Esophagus mucosa (tissue), 1 donor: Measurements from ENCODE around the gene MAML1. TPM values are rescaled to one million over a fixed set of nuclear protein-coding genes. Genes with fewer than 3 reads are reported as not detected.
"Not testable (repeated sequence)": the region's sequence is repeated elsewhere in the genome, so short reads cannot be mapped to it uniquely, and the experiment has no call there.

Experiments
- ATAC-seq: fragments of 200-7000 bp; cut with Tn5 transposase; one replicate; pipeline ENCODE4 v1.9.1; 2020
- total RNA-seq: library from RNA; stranded (reverse); gene quantifications from one replicate; pipeline ENCODE4 v1.2.4, GENCODE V29; 2023
- donor health status: DM: yes; HTN: yes; CAD: no.

The MAML1 gene
- total RNA-seq, 1 donor from 2014 or later = 15.4 TPM

- no peak for ATAC-seq
These were observed 35.0 kb downstream of the MAML1 start for GRCh38 chr5:179767496-179768100.

GRCh38 chr5:179768326-179769085 is 35.9 kb downstream of the MAML1 start:
- ATAC-seq = peak; percentile 42

- no peak for ATAC-seq
These were observed 36.6 kb downstream of the MAML1 start for GRCh38 chr5:179769271-179769670.

- no peak for ATAC-seq
These were observed 37.2 kb downstream of the MAML1 start for GRCh38 chr5:179769796-179770195.

- no peak for ATAC-seq
These were observed 38.8 kb downstream of the MAML1 start for GRCh38 chr5:179771311-179771895.

GRCh38 chr5:179772351-179772750 is 39.7 kb downstream of the MAML1 start:
- ATAC-seq = no peak

GRCh38 chr5:179773686-179774040 is 41.0 kb downstream of the MAML1 start:
- ATAC-seq = no peak

GRCh38 chr5:179774442-179774841 is 41.8 kb downstream of the MAML1 start:
- no peak for ATAC-seq

GRCh38 chr5:179776411-179776938 is 43.9 kb downstream of the MAML1 start:
- no peak for ATAC-seq

GRCh38 chr5:179777456-179777855 is 44.8 kb downstream of the MAML1 start:
- no peak for ATAC-seq

- no peak for ATAC-seq
These were observed 45.3 kb downstream of the MAML1 start for GRCh38 chr5:179777909-179778308.

- no peak for ATAC-seq
These were observed 46.0 kb downstream of the MAML1 start for GRCh38 chr5:179778591-179778990.

GRCh38 chr5:179779826-179780225 is 47.2 kb downstream of the MAML1 start:
- ATAC-seq = no peak

- ATAC-seq = no peak
These were observed 47.7 kb downstream of the MAML1 start for GRCh38 chr5:179780362-179780761.

GRCh38 chr5:179781846-179782245 is 49.2 kb downstream of the MAML1 start:
- ATAC-seq = no peak

GRCh38 chr5:179783128-179783527 is 50.5 kb downstream of the MAML1 start:
- no peak for ATAC-seq

- no peak for ATAC-seq
These were observed 54.2 kb downstream of the MAML1 start for GRCh38 chr5:179786861-179787260.

- ATAC-seq = peak; percentile 23
These were observed 55.7 kb downstream of the MAML1 start for GRCh38 chr5:179788193-179788854.

GRCh38 chr5:179789278-179789677 is 56.7 kb downstream of the MAML1 start:
- not testable (repeated sequence) for ATAC-seq

- ATAC-seq = no peak
These were observed 59.4 kb downstream of the MAML1 start for GRCh38 chr5:179791881-179792611.

- no peak for ATAC-seq
These were observed 60.2 kb downstream of the MAML1 start for GRCh38 chr5:179792612-179793467.
